ENCODE data around the gene HOXD12. TPM values are rescaled to one million over a fixed set of nuclear protein-coding genes. Genes with fewer than 3 reads are reported as not detected.

Gene HOXD12
- total and polyA plus RNA-seq, 2 experiments from 2014 or later, result not detected

GRCh38 chr2:176114930-176115625 is 15.5 kb downstream of the HOXD12 start:
- H3K4me3 Mint-ChIP-seq, result no peak overlapping the region
- no peak for TF ChIP-seq JUNB (IDR thresholded peaks at IDR 0.05; ENCODE audit: unreplicated experiment)
- TF ChIP-seq EZH2 (IDR thresholded peaks at IDR 0.05; ENCODE audit: low read depth, unreplicated experiment), result peak; percentile 81
- no peak for TF ChIP-seq ETS1 (IDR thresholded peaks at IDR 0.05)
- H3K27ac Mint-ChIP-seq, result no peak overlapping the region
- ATAC-seq (peak; percentile 5; the same call in 2 of the 3 replicates), DNase-seq (ENCODE audit: low spot score) (no peak)
- peaks cover 100% of the 10 kb centered on the region for H3K27me3 ChIP-seq (ENCODE audit: insufficient read depth)
- no peak overlapping the region for H3K4me3 ChIP-seq
- H3F3A ChIP-seq (replicated peaks; ENCODE audit: low read depth), result peaks cover 44% of the 10 kb centered on the region
- no peak overlapping the region for H3K27ac ChIP-seq (ENCODE audit: low read depth)
- H3K27me3 Mint-ChIP-seq (ENCODE audit: insufficient read depth, low read depth, poor library complexity), result peaks cover 100% of the 10 kb centered on the region
- no peaks in the 10 kb centered on the region for H3K9me2 ChIP-seq (ENCODE audit: insufficient read depth)
- H3K9me3 Mint-ChIP-seq, result peaks cover 14% of the 10 kb centered on the region
- no peaks in the 10 kb centered on the region for H3K36me3 ChIP-seq (ENCODE audit: insufficient read depth)
- H3K4me1 Mint-ChIP-seq, result peaks cover 13% of the 10 kb centered on the region
- no peaks in the 10 kb centered on the region for H3K79me2 ChIP-seq (replicated peaks; ENCODE audit: insufficient read depth)
- H3K36me3 Mint-ChIP-seq (ENCODE audit: low read depth), result peaks cover 8% of the 10 kb centered on the region; the same call in 2 of the 3 replicates
- no peak overlapping the region for H2AFZ ChIP-seq
- 0 out of 2 replicates have a peak overlapping the region, but pooled peaks have one; percentile 18 for H3K4me2 ChIP-seq
- H3K4me1 ChIP-seq (ENCODE audit: insufficient read depth), result peaks cover 34% of the 10 kb centered on the region
- H4K20me1 ChIP-seq (replicated peaks; ENCODE audit: insufficient read depth), result peaks cover 29% of the 10 kb centered on the region

- Histone ChIP-seq H2AFZ (no peak within 1 kb of the TSS), H3K79me2 (replicated peaks; ENCODE audit: insufficient read depth) (no peaks in the 10 kb centered on the region), H4K20me1 (replicated peaks; ENCODE audit: insufficient read depth) (peaks cover 27% of the 10 kb centered on the region), H3K4me1 (ENCODE audit: insufficient read depth) (peaks cover 43% of the 10 kb centered on the region), H3K27me3 (ENCODE audit: insufficient read depth) (peaks cover 100% of the 10 kb centered on the region), H3K27ac (ENCODE audit: low read depth) (no peak within 1 kb of the TSS), H3K36me3 (ENCODE audit: insufficient read depth) (no peaks in the 10 kb centered on the region), H3K4me2 (peak within 1 kb of the TSS; percentile 73), H3K9me2 (ENCODE audit: insufficient read depth) (no peaks in the 10 kb centered on the region), H3K4me3 (peak within 1 kb of the TSS; percentile 45), H3F3A (replicated peaks; ENCODE audit: low read depth) (peaks cover 50% of the 10 kb centered on the region)
- ATAC-seq (peak; percentile 73), DNase-seq (ENCODE audit: low spot score) (peak; percentile 92)
- H3K4me1 Mint-ChIP-seq, result peaks cover 13% of the 10 kb centered on the region
- peaks cover 14% of the 10 kb centered on the region for H3K9me3 Mint-ChIP-seq
- peaks cover 8% of the 10 kb centered on the region; the same call in 2 of the 3 replicates for H3K36me3 Mint-ChIP-seq (ENCODE audit: low read depth)
- no peak within 1 kb of the TSS for H3K27ac Mint-ChIP-seq
- H3K27me3 Mint-ChIP-seq (ENCODE audit: insufficient read depth, low read depth, poor library complexity), result peaks cover 100% of the 10 kb centered on the region
- H3K4me3 Mint-ChIP-seq, result peak within 1 kb of the TSS; percentile 61
- no peak for TF ChIP-seq STAT1 (IDR thresholded peaks at IDR 0.05; ENCODE audit: unreplicated experiment)
- TF ChIP-seq ZNF114 (CRISPR knock-in tag; IDR thresholded peaks at IDR 0.05), result no peak
- TF ChIP-seq REST (IDR thresholded peaks at IDR 0.05; ENCODE audit: unreplicated experiment), result no peak
- peak; percentile 84 for TF ChIP-seq EZH2 (IDR thresholded peaks at IDR 0.05; ENCODE audit: low read depth, unreplicated experiment)
- TF ChIP-seq ZNF462 (CRISPR knock-in tag; IDR thresholded peaks at IDR 0.05), result no peak
- TF ChIP-seq POLR2AphosphoS5 (IDR thresholded peaks at IDR 0.05; ENCODE audit: low read depth), result no peak
Measured at GRCh38 chr2:176115883-176116813, 16.6 kb downstream of the HOXD12 start, which contains the start of gene HOXD10. Gene HOXD10, plus strand, starts transcription at chr2:176116778. Its CDS starts 56 bp downstream, at chr2:176116834.
